ENCODE measurements around the gene ADAMTSL1. TPM values are rescaled to one million over a fixed set of nuclear protein-coding genes. Genes with fewer than 3 reads are reported as not detected.

ADAMTSL1 gene
- total RNA-seq, 2 donors from 2014 or later: 3.4 to 3.8 TPM

DNA sequence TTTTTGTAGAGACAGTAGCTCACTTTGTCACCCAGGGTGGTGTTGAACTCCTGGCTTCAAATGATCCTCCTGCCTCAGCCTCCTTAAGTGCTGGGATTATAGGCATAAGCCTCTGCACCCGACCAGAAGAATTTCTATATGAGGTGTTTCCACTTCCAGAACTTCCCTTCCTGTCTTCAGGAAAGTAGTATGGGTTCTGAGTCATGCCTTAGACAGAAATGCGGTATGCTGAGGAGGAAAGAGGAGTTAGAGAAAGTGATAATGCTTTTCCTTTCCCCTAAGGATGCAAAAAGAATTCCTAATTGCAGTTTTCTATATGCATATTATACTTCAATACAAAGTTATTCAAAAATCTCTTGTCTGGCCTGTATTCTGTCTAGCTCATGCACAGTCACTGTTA lies 16.4 kb upstream of the ADAMTSL1 start:
- TF ChIP-seq, protein P1, sequence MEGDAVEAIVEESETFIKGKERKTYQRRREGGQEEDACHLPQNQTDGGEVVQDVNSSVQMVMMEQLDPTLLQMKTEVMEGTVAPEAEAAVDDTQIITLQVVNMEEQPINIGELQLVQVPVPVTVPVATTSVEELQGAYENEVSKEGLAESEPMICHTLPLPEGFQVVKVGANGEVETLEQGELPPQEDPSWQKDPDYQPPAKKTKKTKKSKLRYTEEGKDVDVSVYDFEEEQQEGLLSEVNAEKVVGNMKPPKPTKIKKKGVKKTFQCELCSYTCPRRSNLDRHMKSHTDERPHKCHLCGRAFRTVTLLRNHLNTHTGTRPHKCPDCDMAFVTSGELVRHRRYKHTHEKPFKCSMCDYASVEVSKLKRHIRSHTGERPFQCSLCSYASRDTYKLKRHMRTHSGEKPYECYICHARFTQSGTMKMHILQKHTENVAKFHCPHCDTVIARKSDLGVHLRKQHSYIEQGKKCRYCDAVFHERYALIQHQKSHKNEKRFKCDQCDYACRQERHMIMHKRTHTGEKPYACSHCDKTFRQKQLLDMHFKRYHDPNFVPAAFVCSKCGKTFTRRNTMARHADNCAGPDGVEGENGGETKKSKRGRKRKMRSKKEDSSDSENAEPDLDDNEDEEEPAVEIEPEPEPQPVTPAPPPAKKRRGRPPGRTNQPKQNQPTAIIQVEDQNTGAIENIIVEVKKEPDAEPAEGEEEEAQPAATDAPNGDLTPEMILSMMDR (IDR thresholded peaks at IDR 0.05): no peak
- Histone ChIP-seq H3K27ac (no peak overlapping the region), H3K36me3 (no peaks in the 10 kb centered on the region)

DNA sequence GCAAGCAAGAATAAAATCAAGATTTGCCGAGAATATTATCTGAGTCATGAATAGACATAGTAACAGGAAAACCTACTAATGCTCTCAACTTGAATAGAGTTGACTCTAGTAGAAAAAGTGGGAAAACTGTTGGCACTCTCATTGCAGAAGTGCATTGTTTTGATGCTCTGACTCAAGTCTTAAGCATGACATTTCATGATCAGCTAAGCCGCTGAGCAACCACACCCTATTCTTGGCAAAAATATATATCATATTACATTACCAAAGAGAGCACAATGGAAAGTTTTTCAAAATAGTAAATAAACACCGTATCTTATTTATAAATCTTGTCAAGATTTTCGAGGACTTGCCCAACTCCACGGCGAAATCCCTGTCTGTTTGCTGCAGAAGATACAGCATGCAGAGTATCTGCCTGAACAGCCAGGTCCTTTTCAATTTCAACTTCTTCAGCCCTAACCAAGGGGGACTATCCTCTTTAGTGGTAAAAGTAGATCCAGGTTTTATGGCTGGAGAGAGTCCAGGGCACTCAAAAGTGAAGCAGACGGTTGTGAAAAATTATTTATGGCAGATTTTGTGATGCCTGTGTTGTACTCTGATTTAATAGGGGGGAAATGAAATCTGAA lies 13.9 kb upstream of the ADAMTSL1 start:
- TF ChIP-seq, protein P1 (IDR thresholded peaks at IDR 0.05): no peak
- Histone ChIP-seq H3K9me3 (no peaks in the 10 kb centered on the region), H3K4me3 (no peak overlapping the region), H3K4me1 (no peaks in the 10 kb centered on the region), H3K27ac (no peak overlapping the region), H3K27me3 (no peaks in the 10 kb centered on the region), H3K36me3 (no peaks in the 10 kb centered on the region)
- DNase-seq (ENCODE audit: low spot score): no peak

More for the DNA sequence above, 16.4 kb upstream of the ADAMTSL1 start:
- Histone ChIP-seq H3K9me3 (no peaks in the 10 kb centered on the region), H3K4me1 (no peaks in the 10 kb centered on the region), H3K4me3 (no peak overlapping the region), H3K27me3 (no peaks in the 10 kb centered on the region)
- no peak for DNase-seq (ENCODE audit: low spot score)

DNA sequence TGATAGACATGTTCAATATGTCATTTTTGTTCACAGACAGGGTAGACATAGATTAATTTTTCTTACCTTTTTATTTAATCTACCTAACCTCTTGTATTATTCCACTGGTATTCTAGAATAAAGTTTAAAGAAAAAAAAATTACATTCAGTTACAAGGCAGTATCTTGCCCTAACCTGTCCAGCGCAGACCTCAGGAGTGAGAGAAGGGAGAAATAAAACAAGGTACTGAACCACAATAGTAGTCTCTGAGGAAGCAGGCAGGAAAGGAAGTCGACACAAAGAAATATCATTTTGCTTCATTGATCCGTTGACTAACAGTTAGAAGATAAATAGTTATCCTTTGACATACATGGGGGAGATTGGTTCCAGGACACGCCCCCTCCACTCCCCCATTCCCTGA lies 12.5 kb upstream of the ADAMTSL1 start:
- DNase-seq (ENCODE audit: low spot score): no peak
- Histone ChIP-seq H3K36me3 (no peaks in the 10 kb centered on the region), H3K9me3 (no peaks in the 10 kb centered on the region), H3K27ac (no peak overlapping the region), H3K4me1 (no peaks in the 10 kb centered on the region), H3K4me3 (no peak overlapping the region), H3K27me3 (no peaks in the 10 kb centered on the region)
- TF ChIP-seq, protein P1 (IDR thresholded peaks at IDR 0.05): no peak

DNA sequence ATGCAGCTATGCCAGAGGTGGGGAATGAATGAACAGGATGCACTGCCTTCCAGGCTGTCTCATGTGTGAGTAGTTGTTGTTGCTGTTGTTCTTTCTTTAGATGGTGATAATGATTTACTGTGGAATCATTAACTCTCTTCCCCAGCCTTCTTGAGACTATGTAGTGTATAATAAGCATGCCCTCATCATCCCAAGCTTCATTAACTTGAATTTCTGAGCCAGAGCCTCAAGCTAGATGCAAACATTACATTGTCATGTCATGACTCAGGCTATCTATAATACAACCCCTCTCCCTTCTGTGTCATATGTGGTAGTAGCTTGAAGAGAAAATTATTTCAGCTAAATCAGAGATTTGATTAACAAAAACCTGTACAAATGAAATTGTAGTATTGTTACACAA lies 10.0 kb upstream of the ADAMTSL1 start:
- TF ChIP-seq, protein P1 (IDR thresholded peaks at IDR 0.05): no peak
- H3K36me3 ChIP-seq: no peaks in the 10 kb centered on the region
- no peak overlapping the region for H3K27ac ChIP-seq
- DNase-seq (ENCODE audit: low spot score): no peak
- H3K4me1 ChIP-seq: no peaks in the 10 kb centered on the region
- no peaks in the 10 kb centered on the region for H3K9me3 ChIP-seq
- H3K4me3 ChIP-seq: no peak overlapping the region
- H3K27me3 ChIP-seq: no peaks in the 10 kb centered on the region

DNA sequence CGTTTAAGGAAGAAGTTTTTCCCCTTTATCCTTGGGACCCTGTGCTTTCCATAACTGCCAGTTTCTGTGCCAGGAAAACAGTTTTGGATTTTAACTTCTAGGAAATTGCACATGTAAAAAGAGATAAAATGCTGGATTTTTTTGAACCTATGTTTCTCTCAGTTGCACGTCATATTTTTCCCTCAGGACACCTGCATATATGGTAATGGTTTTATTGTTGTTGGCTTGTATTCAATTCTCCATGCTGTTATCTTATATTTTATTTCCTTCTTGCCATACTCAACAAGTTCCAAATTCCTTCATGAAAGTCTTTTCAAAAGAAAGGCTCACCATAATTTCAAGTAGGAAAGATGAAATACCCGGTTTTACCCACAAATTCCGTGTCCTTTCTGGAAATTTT lies 7.9 kb upstream of the ADAMTSL1 start:
- TF ChIP-seq, protein P1 (IDR thresholded peaks at IDR 0.05): no peak
- Histone ChIP-seq H3K9me3 (no peaks in the 10 kb centered on the region), H3K27ac (no peak overlapping the region), H3K4me3 (no peak overlapping the region), H3K4me1 (no peaks in the 10 kb centered on the region), H3K36me3 (no peaks in the 10 kb centered on the region), H3K27me3 (no peaks in the 10 kb centered on the region)
- DNase-seq (ENCODE audit: low spot score): no peak

DNA sequence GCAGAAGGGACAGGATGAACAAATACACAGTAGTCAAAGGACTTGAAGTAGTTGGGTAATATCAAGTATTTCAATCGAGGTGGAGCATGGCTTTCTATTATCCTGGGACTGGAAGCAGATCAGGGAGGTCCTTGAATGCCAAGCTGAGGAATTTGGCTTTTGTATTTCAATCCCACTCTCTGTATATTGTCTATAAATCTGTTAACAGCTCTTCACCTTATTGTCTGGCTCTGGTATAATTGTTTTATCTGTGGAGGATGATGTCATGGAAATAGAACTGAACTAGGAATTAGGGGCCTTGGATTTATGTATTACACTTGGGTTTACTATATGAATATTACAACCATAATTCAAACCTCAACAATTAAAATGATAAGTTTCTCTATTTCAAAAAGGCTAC lies 6.3 kb upstream of the ADAMTSL1 start:
- Histone ChIP-seq H3K4me1 (no peaks in the 10 kb centered on the region), H3K27ac (no peak overlapping the region), H3K27me3 (no peaks in the 10 kb centered on the region), H3K9me3 (no peaks in the 10 kb centered on the region), H3K36me3 (no peaks in the 10 kb centered on the region), H3K4me3 (no peak overlapping the region)
- DNase-seq (ENCODE audit: low spot score): no peak
- TF ChIP-seq, protein P1 (IDR thresholded peaks at IDR 0.05): no peak

Data from right atrium auricular region (tissue), 2 donors.